HG02588 (cell line): ENCODE measurements around the gene ADAMTSL4.
"Not testable (repeated sequence)": the region's sequence is repeated elsewhere in the genome, so short reads cannot be mapped to it uniquely, and the experiment has no call there.

Experiments used
- ATAC-seq: cut with Tn5 transposase; IDR thresholded peaks from one replicate; pipeline ENCODE4 v1.9.1; 2021; ENCODE audit warnings: mild to moderate bottlenecking, moderate library complexity; ENCODE audit not compliant: unreplicated experiment

The ADAMTSL4 gene

DNA sequence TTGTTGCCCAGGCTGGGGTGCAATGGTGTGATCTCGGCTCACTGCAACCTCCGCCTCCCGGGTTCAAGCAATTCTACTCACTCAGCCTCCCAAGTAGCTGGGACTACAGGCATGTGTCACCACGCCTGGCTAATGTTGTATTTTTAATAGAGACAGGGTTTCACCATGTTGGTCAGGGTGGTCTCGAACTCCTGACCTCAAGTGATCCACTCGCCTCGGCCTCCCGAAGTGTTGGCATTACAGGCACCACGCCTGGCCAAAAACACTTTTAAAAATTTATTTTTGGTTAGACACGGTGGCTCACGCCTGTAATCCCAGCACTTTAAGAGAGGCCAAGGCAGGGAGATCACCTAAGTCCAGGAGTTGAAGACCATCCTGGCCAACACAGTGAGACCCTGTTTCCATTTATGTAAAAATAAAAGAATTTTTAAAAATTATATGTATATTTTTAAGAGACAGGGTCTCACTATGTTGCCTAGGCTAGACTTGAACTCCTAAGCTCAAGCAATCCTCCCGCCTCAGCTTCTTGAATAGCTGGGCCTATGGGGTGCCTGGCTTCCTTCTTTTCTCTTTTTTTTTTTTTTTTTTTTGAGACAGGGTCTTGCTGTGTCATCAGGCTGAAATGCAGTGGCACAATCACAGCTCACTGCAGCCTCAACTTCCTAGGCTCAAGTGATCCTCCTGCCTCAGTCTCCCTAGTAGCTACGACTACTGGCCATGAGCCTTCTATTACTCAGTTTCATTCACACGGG lies 16.2 kb downstream of the ADAMTSL4 start:
- not testable (repeated sequence) for ATAC-seq

DNA sequence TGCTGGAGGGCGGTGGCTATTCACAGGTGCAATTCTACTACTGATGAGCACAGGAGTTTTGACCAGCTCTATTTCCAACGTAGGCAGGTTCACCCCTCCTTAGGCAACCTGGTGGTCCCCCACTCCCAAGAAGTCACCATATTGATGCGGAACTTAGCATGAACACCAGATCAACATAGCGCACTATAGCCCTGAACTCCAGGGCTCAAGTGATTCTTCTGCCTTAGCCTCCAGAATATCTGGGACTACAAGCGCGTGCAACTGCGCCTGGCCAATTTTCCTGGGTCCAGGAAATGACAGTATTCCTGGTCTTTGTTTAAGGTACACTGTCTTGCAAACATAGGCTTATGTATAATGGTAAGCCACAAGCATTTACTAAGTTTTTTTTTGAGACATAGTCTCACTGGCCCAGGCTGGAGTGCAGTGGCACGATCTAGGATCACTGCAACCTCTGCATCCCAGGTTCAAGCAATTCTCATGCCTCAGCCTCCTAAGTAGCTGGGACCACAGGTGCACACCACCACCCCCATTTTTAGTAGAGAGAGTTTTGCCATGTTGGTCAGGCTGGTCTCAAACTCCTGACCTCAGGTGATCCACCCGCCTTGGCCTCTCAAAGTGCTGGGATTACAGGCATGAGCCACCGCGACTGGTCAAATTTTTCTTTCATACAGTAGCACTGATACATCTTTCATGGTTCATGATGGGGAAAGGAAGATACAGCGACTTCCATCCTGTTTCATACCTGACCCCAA lies 17.6 kb downstream of the ADAMTSL4 start:
- no peak for ATAC-seq

GRCh38 chr1:150567341-150567716 lies 18.1 kb downstream of the ADAMTSL4 start:
- no peak for ATAC-seq

GRCh38 chr1:150567717-150568593 lies 18.7 kb downstream of the ADAMTSL4 start:
- ATAC-seq, result no peak

DNA sequence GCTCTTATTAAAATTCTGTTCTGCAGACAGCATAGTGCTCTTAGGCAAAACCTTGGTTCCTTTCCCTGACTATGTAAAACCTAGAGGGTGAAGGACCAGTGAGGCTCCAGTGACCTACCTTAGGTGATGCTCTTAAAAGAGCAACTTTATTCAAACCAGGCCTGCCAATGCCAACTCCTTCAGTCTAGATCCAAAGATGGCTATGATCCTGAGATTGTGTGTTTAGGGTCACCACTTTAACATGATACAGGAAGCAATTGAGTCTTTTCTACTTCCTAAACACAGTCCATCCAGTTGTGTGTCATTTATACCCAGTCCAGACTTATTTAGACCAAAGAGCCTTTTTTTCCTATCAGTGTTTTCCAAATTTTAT lies 19.4 kb downstream of the ADAMTSL4 start:
- no peak for ATAC-seq

GRCh38 chr1:150572918-150573647 lies 23.9 kb downstream of the ADAMTSL4 start:
- no peak for ATAC-seq

GRCh38 chr1:150573648-150574071 lies 24.5 kb downstream of the ADAMTSL4 start:
- not testable (repeated sequence) for ATAC-seq

GRCh38 chr1:150574260-150575071 lies 25.3 kb downstream of the ADAMTSL4 start:
- no peak for ATAC-seq

GRCh38 chr1:150575072-150575489 lies 25.9 kb downstream of the ADAMTSL4 start:
- ATAC-seq, result no peak

DNA sequence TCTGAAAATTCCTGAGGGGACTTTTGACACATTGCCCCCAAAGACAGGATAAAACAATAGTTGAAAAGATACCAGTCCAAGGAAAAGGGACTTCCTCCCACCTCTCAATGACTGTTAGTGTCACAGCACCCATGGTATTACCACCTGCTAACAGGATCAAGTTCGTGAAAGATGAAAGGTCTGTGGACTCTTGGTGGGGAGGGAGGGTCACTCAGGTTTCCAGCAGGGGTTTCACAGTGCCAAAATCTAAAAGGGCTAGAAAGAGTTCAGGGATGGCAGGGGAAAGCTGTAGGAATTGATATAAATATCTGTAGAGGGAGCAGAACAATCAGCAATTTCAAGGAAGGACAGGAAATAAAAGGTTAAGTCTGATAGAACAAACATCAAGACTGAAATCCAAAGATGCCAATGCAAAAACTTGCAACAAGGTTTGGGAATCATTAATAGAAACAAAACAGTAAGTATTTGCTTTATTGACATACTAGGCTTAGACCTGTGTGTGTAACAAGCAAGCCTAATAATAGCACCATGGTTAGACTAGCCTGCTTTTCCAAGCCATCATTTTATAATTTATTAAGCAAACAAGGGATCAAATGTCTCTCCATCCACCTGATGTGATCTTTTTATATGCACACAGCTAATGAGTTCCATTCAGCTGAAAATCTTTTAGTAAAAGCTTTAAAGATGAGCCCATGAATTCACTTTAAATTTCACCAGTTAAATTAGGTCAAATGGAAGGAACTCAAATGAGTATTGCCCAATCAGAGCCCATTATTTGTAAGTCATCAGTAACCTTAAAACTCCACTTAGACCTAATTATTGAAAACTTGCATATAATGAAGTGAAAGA lies 26.5 kb downstream of the ADAMTSL4 start:
- ATAC-seq, result no peak

GRCh38 chr1:150576367-150576711 lies 27.1 kb downstream of the ADAMTSL4 start:
- no peak for ATAC-seq

- no peak for ATAC-seq
Observed at GRCh38 chr1:150576794-150577556, 27.8 kb downstream of the ADAMTSL4 start.

- no peak for ATAC-seq
Observed at GRCh38 chr1:150577557-150578271, 28.5 kb downstream of the ADAMTSL4 start.

GRCh38 chr1:150578272-150579109 lies 29.3 kb downstream of the ADAMTSL4 start:
- peak; percentile 4 for ATAC-seq

DNA sequence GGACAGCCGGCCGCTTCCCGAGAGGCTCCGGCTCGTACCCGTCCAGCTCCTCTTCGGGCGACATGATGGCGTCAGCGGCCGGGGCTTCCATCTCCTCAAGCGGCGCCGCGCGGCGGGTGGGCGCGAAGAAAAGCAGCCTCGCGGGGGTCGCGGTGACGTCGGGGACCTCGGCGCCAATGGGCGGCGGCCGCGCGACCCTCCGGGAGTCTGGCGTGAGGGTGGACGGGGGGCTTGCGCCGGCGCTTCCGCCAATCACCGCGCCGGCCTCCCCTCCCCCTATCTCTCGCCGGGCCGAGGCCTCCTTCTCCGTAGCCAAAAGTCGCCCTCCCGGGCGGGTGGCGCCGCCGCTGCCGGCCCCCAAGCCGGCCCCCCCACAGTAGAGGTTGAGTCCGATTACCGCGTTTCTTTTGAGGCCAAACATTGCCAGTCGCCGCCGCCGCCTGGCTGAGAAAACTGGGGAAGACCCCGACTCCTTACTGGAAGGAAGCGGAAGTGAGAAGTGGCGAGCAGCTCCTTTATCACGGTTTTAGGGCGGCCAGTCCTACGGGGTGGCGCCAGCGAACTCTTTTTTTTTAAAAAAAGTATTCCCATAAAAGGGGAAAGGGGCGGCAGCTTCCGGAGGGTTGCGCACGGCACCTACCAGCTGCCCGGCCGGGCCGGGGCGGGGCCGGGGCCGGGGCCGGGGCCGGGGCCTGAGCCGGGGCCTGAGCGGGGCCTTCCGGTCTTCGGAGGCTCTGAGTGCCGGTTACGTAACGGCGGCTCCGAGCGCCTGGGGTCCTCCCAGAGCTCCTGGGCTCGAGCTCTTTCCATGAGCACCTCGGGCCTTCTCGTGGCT lies 30.1 kb downstream of the ADAMTSL4 start, which contains the start of gene MCL1:
Gene MCL1 (minus strand): TSS at position 501 of the 835 bp plus-strand sequence. CDS start 80 bp downstream, at position 421.
- ATAC-seq, result peak; percentile 86
